Naive thymus-derived CD8-positive, alpha-beta T cell (primary cell): ENCODE measurements around the gene LRRC9. TPM values are rescaled to one million over a fixed set of nuclear protein-coding genes. Genes with fewer than 3 reads are reported as not detected.

Experiments used
- ATAC-seq, 2 donors: fragments of 150-1000 bp; cut with Tn5 transposase in 1 of 2; sonication (Bioruptor Pico), chemical (Tn5 transposase) in 1 of 2; 1 replicate in 1 of 2; 2 replicates in 1 of 2; pipeline ENCODE4 v1.10.0; 2021; ENCODE audit warnings: mild to moderate bottlenecking in 2 of 2, moderate library complexity in 2 of 2
- POLR2A ChIA-PET: fragments of 350-600 bp; sonication (Branson Sonifier 250); formaldehyde crosslinking; loops from one replicate; lab custom pipeline; 2021; ENCODE audit warnings: antibody characterized with exemption; lab: Charles Lee
- DNase-seq, 10 donors: peaks; one replicate each; pipeline versions ENCODE4 v3.0.0 to v3.0.0-alpha.2; 2020 to 2022
- H3K27ac Mint-ChIP-seq, 10 donors: one replicate each; pipeline ENCODE4 v1.8.0; 2020 to 2022; ENCODE audit warnings: mild to moderate bottlenecking in 10 of 10, mixed read lengths in 10 of 10, moderate library complexity in 4 of 10, inconsistent platforms in 1 of 10
- H3K27me3 Mint-ChIP-seq, 5 donors: one replicate each; pipeline ENCODE4 v1.8.0; 2021 to 2022; ENCODE audit warnings: mixed read lengths in 5 of 5
- H3K36me3 Mint-ChIP-seq, 3 donors: one replicate each; pipeline ENCODE4 v1.8.0; 2020 to 2022; ENCODE audit warnings: mixed read lengths in 3 of 3, mild to moderate bottlenecking in 2 of 3, inconsistent platforms in 1 of 3
- H3K4me1 Mint-ChIP-seq, 4 donors: one replicate each; pipeline ENCODE4 v1.8.0; 2021 to 2022; ENCODE audit warnings: mixed read lengths in 4 of 4
- H3K4me3 Mint-ChIP-seq, 10 donors: one replicate each; pipeline ENCODE4 v1.8.0; 2020 to 2022; ENCODE audit warnings: mild to moderate bottlenecking in 10 of 10, mixed read lengths in 10 of 10, moderate library complexity in 6 of 10, inconsistent platforms in 1 of 10
- H3K9me3 Mint-ChIP-seq, 9 donors: one replicate each; pipeline ENCODE4 v1.8.0; 2020 to 2022; ENCODE audit warnings: mixed read lengths in 9 of 9, mild to moderate bottlenecking in 3 of 9, inconsistent platforms in 1 of 9, moderate library complexity in 1 of 9
- polyA plus RNA-seq, 3 donors: library from polyadenylated mRNA; unstranded; fragments of 300-500 nt; fragmentation: Illumina TruSeq; gene quantifications; one replicate each; pipeline ENCODE4 v1.2.3, GENCODE V29; 2021
- total RNA-seq, 8 experiments: library from RNA in 2 of 8; stranded (reverse) in 2 of 8; gene quantifications; one replicate each; pipeline ENCODE4 v1.2.3 and lab custom pipeline; 2021 to 2026

The LRRC9 gene
- total and polyA plus RNA-seq, 5 experiments from 2014 or later: not detected

DNA sequence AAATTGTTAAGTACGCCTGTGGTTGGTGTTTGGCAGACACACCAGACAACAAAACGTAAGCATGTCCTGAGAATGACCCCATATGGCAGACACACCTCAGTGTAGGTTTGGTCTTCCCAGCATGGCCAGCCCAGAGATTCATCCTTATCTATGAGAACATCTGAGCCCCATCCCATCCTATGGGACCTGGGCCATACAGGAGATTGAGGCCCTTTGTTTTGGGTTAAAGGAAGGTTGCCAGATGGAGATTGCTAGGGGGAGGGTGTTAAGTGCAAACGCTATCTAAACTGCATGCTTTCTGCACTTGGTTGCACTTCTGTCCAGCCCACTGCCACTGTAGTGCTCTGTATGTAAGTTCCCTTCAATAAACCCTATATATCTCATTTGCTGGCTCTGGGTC lies 167.7 kb downstream of the LRRC9 start:
- Mint-ChIP-seq H3K9me3 (no peaks in the 10 kb centered on the region), H3K36me3 (no peaks in the 10 kb centered on the region), H3K4me3 (no peak overlapping the region), H3K27ac (no peak overlapping the region), H3K4me1 (peaks cover 5 to 13% (median 8%) of the 10 kb centered on the region in 4 donors), H3K27me3 (no peaks in the 10 kb centered on the region)
- POLR2A ChIA-PET: no interaction called here
- ATAC-seq: no peak
- no peak for DNase-seq

DNA sequence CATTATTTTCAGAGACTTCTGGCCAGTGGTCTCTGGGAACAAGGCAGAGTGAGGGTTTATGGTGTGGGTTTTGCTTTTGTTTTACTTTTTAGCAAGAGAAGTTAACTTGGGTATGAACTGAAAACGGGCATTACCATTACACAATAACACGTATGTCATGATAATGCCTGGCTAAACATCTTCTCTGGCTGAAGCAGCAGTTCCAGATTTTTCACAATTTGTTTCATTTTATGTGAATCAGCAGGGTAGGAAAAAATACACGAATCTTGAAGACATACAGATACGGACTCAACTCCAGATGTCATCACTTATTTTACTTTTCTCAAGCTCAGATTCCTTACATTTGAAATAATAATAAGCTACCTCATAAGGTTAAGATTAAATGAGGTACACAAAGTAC lies 169.3 kb downstream of the LRRC9 start:
- H3K9me3 Mint-ChIP-seq: no peaks in the 10 kb centered on the region
- H3K4me1 Mint-ChIP-seq: peaks cover 17 to 28% (median 23%) of the 10 kb centered on the region in 4 donors
- DNase-seq (no peak), ATAC-seq (no peak)
- peak overlapping the region in 1 of 10 donors; percentile 29 for H3K27ac Mint-ChIP-seq
- H3K4me3 Mint-ChIP-seq: no peak overlapping the region
- H3K27me3 Mint-ChIP-seq: no peaks in the 10 kb centered on the region
- H3K36me3 Mint-ChIP-seq: no peaks in the 10 kb centered on the region
- POLR2A ChIA-PET: no interaction called here

DNA sequence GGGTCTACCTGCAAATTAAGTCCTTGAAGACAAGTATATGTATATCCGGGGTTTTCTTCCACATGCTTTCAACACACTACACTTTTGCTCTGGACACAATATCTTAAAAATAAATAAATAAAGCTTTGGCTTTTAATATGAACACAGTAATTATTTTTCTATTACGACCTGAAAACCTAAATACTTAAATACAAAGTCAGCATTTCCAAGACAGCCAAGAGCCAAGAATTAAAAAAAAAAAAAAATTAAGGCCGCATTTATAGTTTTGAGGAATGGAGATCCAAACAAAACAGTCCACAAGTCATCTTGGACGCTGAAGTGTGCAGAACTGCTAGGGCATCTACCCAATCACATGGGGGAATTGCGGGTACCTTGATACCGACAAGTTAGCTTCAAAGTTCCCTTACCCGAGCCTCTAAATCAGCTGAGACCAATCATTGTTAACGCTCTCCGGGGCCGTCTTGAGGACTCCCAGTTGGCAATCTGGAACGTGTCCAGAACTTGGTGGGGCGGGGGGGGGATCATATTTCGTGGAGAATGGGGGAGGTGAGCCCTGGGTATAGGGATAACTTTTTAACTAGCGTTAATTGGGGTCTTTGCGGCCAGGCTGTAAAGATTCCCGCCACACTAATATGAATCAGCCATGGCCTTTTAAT lies 171.0 kb downstream of the LRRC9 start:
- Mint-ChIP-seq H3K4me3 (peak overlapping the region; percentile 86 to 96 (median 92)), H3K9me3 (no peaks in the 10 kb centered on the region), H3K4me1 (peaks cover 25 to 45% (median 41%) of the 10 kb centered on the region in 4 donors), H3K36me3 (peaks cover 0 to 3% (median 0%) of the 10 kb centered on the region in 3 donors), H3K27me3 (no peaks in the 10 kb centered on the region), H3K27ac (peak overlapping the region; percentile 95 to 99 (median 99))
- POLR2A ChIA-PET: interaction anchor here (0.6 to 3.4 kb wide), 12 partner anchors 26 to 692 kb away, joined by 3 to 21 read pairs (median 4); partner anchors contain the start of genes DHRS7 and PPM1A
- DNase-seq (peak in 5 of 10 donors; percentile 26 to 67 (median 34)), ATAC-seq (peak in 1 of 2 donors; percentile 2)

DNA sequence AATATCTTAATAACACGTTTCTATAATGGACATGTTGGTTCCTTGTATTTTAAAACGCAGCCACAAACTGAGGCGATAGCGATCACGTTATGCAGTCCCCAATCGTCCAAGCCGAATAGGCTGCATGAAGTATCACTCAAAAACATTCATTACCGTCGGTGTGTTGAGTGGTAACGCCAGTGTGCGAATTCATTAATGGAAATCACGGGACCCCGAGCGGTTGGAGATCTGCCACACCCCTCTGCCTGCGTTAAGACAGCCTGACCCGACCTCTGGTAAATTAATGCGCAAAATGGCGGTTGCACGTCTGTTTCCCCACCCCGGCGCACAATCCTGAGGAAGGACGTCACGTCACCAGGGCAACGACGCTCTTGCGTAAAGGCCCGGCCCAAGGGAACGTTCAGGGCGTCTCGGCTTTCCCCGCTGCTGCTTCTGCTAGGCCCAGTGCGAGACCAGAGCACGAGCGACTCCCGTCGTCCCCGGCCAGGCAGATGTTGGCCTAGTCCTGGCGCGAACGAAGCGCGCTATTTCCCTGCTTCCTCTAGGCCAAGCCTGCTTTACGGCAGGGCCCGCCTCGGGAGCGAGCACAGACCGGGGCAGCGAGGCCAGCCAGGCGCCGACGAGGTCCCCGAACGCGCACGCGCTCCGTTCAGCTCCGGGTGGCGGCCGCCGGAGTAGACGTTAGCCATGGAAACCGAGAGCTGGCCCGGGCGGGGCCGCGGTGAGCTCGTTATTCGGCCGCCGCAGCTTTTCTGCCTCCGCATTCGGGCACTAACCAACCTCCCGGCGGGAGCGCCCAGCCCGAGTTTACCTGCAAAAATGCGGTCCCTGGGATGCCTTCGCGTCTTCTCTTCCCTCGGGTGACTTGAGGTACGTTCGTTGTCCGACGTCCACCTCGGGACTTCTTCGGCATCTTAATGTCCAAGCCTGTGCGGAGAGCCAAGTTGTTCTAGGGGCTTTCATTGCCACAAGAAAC lies 171.9 kb downstream of the LRRC9 start, which contains the start of gene PCNX4:
Gene PCNX4, plus strand, starts transcription at position 374 of the 976 bp plus-strand sequence. CDS start 15,716 bp downstream, outside the sequence.
- POLR2A ChIA-PET: interaction anchor here (0.7 to 3.4 kb wide), 14 partner anchors 9 to 162 kb away, joined by 3 to 21 read pairs (median 4); partner anchors contain the start of genes DHRS7 and PPM1A
- Mint-ChIP-seq H3K4me1 (peaks cover 25 to 48% (median 44%) of the 10 kb centered on the region in 4 donors), H3K4me3 (peak within 1 kb of the TSS; percentile 86 to 96 (median 92)), H3K36me3 (peaks cover 0 to 6% (median 0%) of the 10 kb centered on the region in 3 donors), H3K9me3 (no peaks in the 10 kb centered on the region), H3K27ac (peak within 1 kb of the TSS; percentile 95 to 99 (median 99)), H3K27me3 (no peaks in the 10 kb centered on the region)
- DNase-seq (peak; percentile 81 to 98 (median 94)), ATAC-seq (peak; percentile 89 to 91)

DNA sequence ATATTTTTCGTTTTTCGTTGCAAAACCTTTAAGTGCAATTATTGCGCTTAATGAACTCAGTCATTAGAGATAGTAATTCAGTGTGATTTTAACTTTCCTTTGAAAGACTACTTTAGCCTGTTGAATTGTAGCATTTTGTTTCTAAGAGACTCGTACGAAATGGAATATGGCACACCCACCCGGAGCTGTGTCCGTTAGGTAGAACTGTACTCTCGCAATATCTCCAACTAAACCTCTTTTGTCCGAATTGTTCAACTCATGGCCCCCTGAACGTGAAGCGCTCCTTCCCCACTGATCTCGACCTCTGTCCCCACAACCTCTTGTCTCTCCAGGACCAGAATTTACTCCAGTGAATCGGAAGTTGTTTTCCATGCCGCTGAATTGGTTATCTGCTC lies 172.6 kb downstream of the LRRC9 start:
- peak in 1 of 10 donors; percentile 7 for DNase-seq
- POLR2A ChIA-PET: interaction anchor here (0.9 to 3.4 kb wide), 11 partner anchors 9 to 156 kb away, joined by 3 to 21 read pairs (median 4); partner anchors contain the start of genes DHRS7 and PPM1A
- Mint-ChIP-seq H3K36me3 (peaks cover 0 to 10% (median 3%) of the 10 kb centered on the region in 3 donors), H3K27me3 (no peaks in the 10 kb centered on the region), H3K4me1 (peaks cover 25 to 48% (median 45%) of the 10 kb centered on the region in 4 donors), H3K4me3 (peak overlapping the region; percentile 86 to 96 (median 92)), H3K9me3 (no peaks in the 10 kb centered on the region), H3K27ac (peak overlapping the region; percentile 95 to 99 (median 99))
- ATAC-seq: no peak

DNA sequence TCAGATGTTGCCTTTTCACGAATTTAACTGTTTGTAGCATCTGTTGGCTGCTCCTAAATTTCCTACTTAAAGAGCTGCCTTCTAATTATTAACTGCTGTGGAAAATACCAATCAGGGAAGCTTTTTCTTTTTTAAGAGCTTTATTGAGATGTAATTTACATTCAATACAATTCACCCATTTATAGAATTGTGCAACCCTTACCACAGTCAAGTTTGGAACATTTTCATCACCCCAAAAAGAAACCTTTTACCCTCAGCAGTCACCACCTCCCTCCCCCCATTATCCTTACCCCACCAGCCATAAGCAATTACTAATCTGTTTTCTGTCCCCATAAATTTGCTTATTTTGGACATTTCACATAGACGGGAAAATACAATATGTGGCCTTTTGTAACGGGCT lies 173.1 kb downstream of the LRRC9 start:
- peak overlapping the region; percentile 86 to 96 (median 92) for H3K4me3 Mint-ChIP-seq
- DNase-seq: no peak

DNA sequence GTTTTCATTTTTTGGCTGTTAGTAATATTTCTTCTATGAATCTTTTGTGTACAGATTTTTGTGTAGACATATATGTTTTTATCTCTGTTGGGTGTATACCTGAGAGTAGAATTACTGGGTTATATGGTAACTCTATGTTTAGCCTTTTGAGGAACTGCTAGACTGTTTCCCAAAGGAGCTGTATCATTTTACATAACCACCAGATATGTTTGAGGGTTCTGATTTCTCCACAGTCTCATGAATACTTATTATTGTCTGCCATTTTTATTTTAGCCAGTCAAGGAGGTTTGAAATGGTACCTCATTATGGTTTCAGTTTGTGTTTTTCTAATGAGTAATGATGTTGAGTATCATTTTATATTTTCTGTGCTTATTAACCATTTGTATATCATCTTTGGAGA lies 173.7 kb downstream of the LRRC9 start:
- H3K36me3 Mint-ChIP-seq: peaks cover 0 to 21% (median 13%) of the 10 kb centered on the region in 3 donors
- H3K27ac Mint-ChIP-seq: peak overlapping the region in 9 of 10 donors; percentile 95 to 99 (median 99)
- POLR2A ChIA-PET: interaction anchor here (2.5 to 3.4 kb wide), 2 partner anchors 72 to 155 kb away, joined by 12 to 21 read pairs; partner anchors contain the start of genes DHRS7 and PPM1A
- ATAC-seq (no peak), DNase-seq (no peak)
- H3K9me3 Mint-ChIP-seq: no peaks in the 10 kb centered on the region
- peak overlapping the region; percentile 86 to 96 (median 92) for H3K4me3 Mint-ChIP-seq
- peaks cover 33 to 57% (median 54%) of the 10 kb centered on the region in 4 donors for H3K4me1 Mint-ChIP-seq
- no peaks in the 10 kb centered on the region for H3K27me3 Mint-ChIP-seq

More for the DNA sequence above, 173.1 kb downstream of the LRRC9 start:
- POLR2A ChIA-PET: interaction anchor here (1.6 to 3.4 kb wide), 3 partner anchors 22 to 156 kb away, joined by 3 to 21 read pairs (median 12); partner anchors contain the start of genes DHRS7 and PPM1A
- H3K4me1 Mint-ChIP-seq: peaks cover 30 to 53% (median 50%) of the 10 kb centered on the region in 4 donors
- H3K9me3 Mint-ChIP-seq: no peaks in the 10 kb centered on the region
- no peak for ATAC-seq
- H3K27ac Mint-ChIP-seq: peak overlapping the region; percentile 95 to 99 (median 99)
- H3K36me3 Mint-ChIP-seq: peaks cover 0 to 16% (median 9%) of the 10 kb centered on the region in 3 donors
- H3K27me3 Mint-ChIP-seq: no peaks in the 10 kb centered on the region

DNA sequence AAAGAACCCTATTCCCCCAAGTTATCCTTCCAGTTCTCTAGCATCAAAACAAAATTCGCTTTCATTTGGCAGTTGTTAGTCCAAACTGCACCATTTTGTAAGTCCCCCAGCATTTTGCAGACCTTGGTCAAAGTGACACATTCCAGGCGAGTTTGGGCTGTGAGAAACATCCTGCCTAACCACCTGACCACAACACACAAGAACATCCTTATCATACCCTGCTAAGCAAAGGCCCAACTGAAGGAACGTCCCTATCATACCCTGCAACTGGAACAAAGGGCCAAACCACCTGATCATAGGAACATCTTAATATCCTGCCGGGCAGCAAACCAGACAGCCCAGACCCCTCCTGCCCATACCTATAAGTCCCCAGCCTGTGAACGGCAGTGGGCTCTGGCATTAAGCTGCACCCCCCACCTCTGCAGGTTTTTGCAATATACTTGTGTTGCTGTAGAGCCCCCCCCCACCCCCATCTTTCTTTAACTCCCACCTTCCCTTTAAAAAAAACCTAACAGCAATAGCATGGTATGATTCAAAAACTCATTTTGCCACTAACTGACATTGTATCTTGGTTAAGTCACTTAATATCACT lies 174.5 kb downstream of the LRRC9 start:
- Mint-ChIP-seq H3K36me3 (peaks cover 0 to 24% (median 13%) of the 10 kb centered on the region in 3 donors), H3K27ac (peak overlapping the region; percentile 7 to 99 (median 90)), H3K9me3 (no peaks in the 10 kb centered on the region), H3K4me3 (peak overlapping the region; percentile 86 to 96 (median 92)), H3K4me1 (peaks cover 33 to 58% (median 54%) of the 10 kb centered on the region in 4 donors), H3K27me3 (no peaks in the 10 kb centered on the region)
- ATAC-seq (no peak), DNase-seq (peak in 1 of 10 donors; percentile 9)
- POLR2A ChIA-PET: interaction anchor here (2.5 kb wide), 1 partner anchor 71 kb away, joined by 12 read pairs; the partner anchor contains the start of gene DHRS7

DNA sequence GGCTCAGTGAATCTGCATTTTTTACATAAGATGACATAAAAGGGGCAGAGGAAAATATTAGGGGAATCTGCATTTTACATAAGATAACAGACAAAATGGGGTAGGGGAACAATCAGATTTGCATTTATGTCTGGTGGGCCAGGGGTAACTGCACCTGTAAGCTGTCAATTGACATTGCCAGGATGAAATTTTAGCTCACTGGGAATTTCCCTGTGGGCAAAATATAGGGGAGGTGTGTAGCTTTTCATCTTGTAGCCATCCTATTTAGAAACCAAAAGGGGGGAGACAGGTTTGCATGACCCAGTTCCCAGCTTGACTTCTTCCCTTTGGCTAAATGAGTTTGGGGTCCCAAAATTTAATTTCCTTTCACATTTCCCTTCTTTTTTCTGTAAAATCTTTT lies 175.3 kb downstream of the LRRC9 start:
- POLR2A ChIA-PET: interaction anchor here (1.0 to 1.9 kb wide), 3 partner anchors 9 to 153 kb away, joined by 3 to 5 read pairs (median 3); partner anchors contain the start of gene DHRS7
- Mint-ChIP-seq H3K36me3 (peaks cover 0 to 24% (median 13%) of the 10 kb centered on the region in 3 donors), H3K9me3 (no peaks in the 10 kb centered on the region), H3K4me1 (peaks cover 35 to 63% (median 56%) of the 10 kb centered on the region in 4 donors), H3K27ac (peak overlapping the region in 5 of 10 donors; percentile 1 to 61 (median 34)), H3K27me3 (no peaks in the 10 kb centered on the region), H3K4me3 (peak overlapping the region in 5 of 10 donors; percentile 3 to 86 (median 31))
- ATAC-seq (no peak), DNase-seq (no peak)

DNA sequence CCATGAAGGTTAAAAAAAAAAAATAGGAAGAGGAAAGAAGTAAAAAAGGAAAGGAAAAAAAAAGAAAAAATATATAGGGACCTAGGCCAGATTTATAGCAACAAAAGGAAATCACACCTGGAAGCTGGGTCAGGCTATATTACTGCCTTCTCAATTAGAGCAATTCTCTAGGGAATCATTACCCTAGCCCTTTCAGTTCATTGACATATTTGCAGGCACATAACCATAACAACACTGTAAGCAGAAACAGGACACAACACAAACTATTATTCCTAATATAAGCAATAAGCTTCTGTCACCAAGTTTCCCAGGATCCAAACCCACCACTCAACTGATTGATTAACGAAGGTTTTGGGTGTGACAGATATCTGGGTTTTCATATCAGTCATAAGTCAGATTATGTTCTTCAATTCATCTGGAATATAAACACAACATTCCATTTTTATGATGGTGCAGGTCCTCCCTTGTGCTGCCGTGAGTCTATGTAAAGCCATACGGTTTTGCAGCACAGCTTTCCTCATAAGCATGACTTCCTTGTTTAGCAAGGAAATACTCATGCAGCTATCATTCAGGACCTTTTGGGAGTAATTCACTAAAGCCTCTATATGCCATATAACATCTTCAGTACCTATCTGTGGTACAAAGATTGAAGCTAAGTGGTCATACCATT lies 176.0 kb downstream of the LRRC9 start:
- peak overlapping the region in 4 of 10 donors; percentile 5 to 40 (median 27) for H3K27ac Mint-ChIP-seq
- peaks cover 35 to 65% (median 57%) of the 10 kb centered on the region in 4 donors for H3K4me1 Mint-ChIP-seq
- H3K9me3 Mint-ChIP-seq: no peaks in the 10 kb centered on the region

DNA sequence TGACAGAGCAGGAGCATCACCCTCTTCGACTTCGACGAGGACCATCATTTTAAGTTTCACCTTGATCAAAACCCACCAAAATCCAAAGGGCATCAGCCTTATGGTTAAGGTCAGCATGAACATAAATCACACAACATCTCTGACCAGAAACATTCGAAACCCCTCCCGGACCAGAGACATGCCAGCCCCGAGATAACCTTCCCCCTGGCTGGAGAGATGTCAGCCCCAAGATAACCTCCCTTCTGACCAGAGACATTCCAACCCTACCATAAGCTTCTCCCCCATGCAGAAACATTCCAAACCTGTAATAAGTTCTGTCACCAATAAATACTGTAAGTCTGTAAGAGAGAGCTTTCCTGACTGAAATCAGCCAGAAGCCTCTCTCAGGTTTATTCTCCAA lies 178.0 kb downstream of the LRRC9 start:
- peak overlapping the region in 4 of 10 donors; percentile 27 to 53 (median 42) for H3K27ac Mint-ChIP-seq
- H3K4me3 Mint-ChIP-seq: no peak overlapping the region
- POLR2A ChIA-PET: no interaction called here
- H3K4me1 Mint-ChIP-seq: peaks cover 34 to 73% (median 65%) of the 10 kb centered on the region in 4 donors
- no peaks in the 10 kb centered on the region for H3K9me3 Mint-ChIP-seq
- no peaks in the 10 kb centered on the region for H3K27me3 Mint-ChIP-seq
- DNase-seq (no peak), ATAC-seq (no peak)
- H3K36me3 Mint-ChIP-seq: peaks cover 0 to 34% (median 13%) of the 10 kb centered on the region in 3 donors

More for the DNA sequence above, 176.0 kb downstream of the LRRC9 start:
- no peak for DNase-seq
- POLR2A ChIA-PET: interaction anchor here (1.0 to 1.9 kb wide), 3 partner anchors 8 to 153 kb away, joined by 3 to 5 read pairs (median 3); partner anchors contain the start of gene DHRS7
- H3K36me3 Mint-ChIP-seq: peaks cover 0 to 31% (median 13%) of the 10 kb centered on the region in 3 donors
- H3K4me3 Mint-ChIP-seq: no peak overlapping the region
- no peaks in the 10 kb centered on the region for H3K27me3 Mint-ChIP-seq
- ATAC-seq: no peak
